LoVo (cell line): ENCODE measurements around the gene LCE6A.

Source experiments
- DNase-seq: peaks from one replicate; pipeline ENCODE4 v3.0.0-alpha.2; 2016; ENCODE audit warnings: low spot score

LCE6A gene

DNA sequence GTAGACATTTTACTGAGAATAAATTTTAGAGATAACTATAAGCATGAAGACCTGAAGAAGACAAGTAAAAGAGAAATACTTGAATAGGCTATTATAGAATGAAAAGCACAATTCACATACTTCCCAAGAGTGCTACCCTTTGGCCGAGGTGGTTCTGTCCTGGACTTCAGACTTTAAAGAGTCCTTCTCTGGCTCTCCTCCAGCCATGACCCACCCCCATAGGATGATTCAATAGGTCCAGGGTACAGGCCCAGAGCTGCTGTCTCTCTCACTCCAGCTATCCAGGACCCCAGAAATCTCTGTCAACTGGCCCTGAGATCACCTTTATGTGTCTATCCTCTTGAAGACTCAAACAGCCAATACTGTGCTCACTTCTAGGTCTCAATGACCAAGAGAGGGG is 34.2 kb downstream of the LCE6A start:
- no peak for DNase-seq

DNA sequence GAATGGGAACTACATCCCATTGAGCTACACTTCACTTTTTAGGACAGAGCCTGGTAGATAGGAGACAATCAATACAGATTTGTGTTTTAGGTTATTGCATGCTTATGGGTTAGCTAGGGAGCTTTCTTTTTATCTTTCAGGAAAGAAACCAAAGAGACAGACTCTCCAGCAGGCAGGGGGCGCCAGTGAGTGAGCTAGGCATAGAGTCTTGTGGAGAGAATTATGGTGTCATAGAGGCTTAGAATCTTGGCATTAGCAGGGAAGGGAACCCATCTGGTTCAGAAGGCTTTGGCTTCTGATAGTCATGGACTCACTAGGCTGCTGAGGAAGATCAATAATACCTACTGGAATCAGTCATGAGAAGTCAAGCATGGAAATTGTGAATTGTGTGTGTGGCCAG is 35.4 kb downstream of the LCE6A start, which contains the start of gene SMCP:
TSS of gene SMCP (plus strand) at position 281 of the 400 bp plus-strand sequence. CDS start 6,101 bp downstream, outside the sequence.
- DNase-seq = no peak

DNA sequence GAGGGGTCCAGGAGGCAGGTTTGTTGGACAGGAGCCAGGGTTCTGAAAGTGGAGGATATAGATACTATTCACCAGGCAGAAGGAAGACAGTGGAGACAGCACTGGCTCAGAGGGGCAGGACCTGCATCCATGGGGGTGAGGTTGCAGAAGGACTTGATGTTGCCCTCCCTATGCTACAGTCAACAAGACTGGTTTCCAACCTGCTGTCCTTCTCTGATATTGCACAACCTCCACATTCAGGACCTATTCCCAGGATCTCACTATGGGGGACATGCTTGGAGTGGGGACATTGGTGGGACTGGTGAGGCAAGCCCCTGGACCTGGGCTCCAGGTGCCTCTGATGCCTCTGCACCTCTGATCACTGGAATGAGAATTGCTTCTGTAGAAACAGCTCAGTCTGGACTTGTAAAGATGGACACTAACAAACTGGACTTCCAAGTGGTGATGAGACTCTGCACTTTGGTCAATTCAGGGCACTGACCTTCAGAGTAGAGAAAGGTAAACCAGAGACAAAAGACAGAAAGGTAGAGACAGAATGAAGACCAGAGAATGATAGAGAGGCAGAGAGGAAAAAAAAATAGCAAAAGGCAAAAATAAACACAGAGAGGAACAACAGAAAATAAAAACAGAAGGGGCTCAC is 37.0 kb downstream of the LCE6A start:
- DNase-seq = no peak

DNA sequence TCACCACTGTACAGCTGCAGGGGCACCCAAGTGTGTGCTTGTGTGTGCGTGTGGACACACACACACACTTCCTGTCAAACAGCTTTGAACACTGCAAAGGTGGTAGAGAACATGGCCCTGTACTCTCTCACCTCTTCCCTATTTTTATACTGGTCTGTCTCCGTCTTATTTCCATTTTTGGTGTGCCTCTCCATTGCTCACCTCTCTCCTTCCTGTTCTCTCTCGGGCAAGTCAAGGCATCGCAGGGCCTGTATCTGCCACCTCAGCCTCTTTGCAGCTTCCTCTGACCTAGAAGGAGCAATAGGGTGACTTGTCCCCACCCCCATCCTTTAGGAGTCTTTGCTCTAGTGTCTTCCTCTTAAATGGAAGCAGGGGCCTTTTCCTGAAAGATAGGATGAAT is 37.7 kb downstream of the LCE6A start:
- DNase-seq = no peak

DNA sequence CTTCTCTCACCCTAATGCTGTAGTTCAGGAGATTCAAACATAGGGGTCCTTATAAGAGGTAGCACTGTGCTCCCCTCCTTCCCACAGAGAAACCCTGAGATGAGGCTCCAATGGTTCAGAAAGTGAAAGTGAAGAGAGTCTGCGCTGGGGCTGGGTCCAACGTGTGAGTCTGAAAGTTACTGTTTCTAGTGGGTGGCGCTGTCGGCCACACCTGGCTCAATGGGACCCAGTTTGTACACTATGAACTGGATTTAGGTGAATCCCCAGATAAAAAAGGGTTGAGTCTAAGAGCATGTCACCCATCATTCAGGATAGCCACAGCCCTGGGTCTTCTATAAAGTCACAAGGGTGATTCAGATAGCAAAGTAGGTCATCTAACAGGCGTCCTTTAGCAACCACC is 38.3 kb downstream of the LCE6A start:
- DNase-seq = no peak

DNA sequence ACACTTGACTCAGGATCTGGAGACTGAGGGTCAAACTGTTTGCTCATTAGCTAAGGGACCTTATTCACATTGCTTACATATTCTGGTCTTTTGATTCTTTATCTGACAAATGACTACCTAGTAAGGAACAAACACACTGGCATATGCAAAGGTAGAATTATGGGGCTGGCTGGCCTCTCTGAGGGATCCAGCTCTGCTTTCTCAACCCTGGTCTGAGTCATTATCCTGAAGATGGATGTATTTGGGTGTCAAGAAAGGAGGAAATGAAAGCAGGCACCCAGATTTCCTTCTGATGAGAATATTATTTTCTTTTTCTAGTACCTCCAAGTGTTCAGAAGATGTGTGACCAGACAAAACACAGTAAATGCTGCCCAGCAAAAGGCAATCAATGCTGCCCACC is 41.4 kb downstream of the LCE6A start:
- DNase-seq = no peak

DNA sequence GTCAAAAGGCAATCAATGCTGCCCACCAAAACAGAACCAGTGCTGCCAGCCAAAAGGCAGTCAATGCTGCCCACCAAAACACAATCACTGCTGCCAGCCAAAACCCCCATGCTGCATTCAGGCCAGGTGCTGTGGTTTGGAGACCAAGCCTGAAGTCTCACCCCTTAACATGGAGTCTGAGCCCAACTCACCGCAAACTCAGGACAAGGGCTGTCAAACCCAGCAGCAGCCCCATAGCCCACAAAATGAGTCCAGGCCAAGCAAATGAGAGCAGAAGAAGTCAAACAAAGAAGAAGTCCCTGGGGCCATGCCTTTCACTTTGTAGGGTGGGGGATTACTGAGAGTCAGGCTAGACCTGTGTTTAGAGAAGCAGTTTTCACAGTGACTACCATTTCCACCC is 41.9 kb downstream of the LCE6A start:
- DNase-seq = no peak

DNA sequence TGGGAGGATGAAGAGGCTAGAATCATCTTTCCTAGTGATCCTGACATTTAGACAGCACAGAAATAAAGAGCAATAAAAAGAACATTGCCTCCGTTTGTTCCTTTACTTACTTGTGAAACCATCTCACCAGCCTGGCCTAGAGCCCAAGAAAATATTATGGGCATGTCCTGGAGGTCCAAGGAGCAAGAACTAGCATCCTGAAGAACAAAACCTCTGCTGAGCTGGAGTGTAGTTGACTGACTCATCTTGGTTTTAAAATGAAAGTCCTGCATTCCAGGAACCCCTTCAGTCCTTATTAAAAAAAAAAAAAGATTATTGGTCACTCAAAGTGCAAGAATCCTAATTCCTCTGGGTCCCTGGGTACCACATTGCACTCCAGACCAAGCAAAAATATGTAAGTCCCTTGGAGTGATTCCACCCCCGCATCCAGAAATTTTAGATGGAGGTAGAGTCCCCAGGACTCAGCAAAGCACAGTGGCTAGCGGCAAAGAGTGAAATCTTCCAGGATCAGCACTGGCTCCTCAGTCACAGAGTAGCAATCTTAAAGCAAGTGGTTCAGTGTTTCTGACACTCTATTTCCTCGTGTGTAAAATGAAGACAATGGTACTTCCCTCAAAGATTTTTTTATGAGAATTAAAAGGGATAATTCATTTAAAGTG is 42.4 kb downstream of the LCE6A start:
- DNase-seq = no peak

DNA sequence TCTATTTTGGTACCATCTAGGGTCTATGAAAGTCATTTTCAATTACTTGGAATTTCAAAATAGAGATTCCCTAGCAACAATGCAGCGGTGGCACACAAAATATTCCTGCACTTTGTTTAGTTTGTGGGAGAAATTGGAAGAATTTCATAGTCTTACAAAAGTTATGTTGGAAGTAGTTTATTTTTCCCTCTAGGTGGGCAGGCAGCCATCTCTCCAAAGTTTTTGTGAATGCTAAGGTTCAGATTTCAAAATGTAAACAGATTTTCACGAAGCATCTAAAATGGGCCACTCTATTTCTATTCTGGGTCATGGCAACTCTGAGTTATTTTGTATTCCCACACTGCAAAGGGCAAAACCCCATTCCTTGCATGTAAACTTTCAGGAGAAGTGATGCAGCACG is 43.4 kb downstream of the LCE6A start:
- no peak for DNase-seq

DNA sequence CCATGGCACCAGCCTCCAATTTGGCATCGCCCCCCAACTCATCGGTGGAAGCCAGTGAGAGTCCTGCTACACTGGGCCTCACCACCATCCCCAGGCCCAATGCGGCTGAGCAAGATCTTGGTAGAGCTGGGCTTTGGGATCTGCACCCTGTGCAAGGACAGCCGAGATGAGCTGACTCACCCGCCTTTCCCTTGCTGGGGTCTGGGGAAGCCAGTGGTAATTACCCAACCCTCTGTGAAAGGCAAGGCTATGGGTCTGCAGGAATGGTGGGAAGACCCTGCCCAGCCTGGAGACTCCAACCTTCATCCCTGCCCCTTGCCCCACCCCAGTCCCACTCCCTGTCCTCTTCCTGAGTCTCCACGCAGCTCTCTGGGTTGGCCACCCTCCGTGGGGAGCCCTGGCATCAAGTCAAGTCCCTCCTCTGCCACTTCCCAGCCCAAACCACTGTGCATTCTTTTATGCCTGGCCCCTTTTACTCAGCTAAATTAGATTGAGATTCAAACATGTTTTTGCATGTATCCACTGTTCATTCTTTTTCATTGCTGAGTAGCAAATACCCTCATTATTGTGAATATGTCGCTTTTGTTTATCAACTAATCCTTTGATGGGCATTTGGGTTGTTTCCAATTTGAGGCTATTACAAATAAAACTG is 44.2 kb downstream of the LCE6A start:
- DNase-seq = no peak

DNA sequence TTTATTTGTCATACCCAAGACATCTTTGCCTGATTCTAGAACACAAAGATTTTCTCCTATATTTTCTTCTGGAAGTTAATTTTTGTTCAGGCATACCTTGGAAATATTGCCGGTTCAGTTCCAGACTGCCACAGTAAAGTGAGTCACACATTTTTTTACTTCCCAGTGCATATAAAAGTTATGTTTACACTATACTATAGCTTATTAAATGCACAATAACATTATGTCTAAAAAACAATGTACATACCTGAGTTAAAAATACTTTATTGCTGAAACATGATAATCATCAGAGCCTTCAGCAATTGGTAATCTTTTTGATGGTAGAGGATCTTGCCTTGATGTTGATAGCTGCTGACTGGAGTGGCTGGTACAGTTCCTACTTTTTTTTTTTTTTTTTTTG is 45.5 kb downstream of the LCE6A start:
- peak; percentile 11 for DNase-seq
